HFFc6 (cell line): ENCODE results near the gene TTBK1. TPM values are rescaled to one million over a fixed set of nuclear protein-coding genes. Genes with fewer than 3 reads are reported as not detected.

ENCODE experiments used
- DNase-seq: peaks from one replicate; pipeline ENCODE4 v3.0.0-alpha.2; 2018
- H3K27ac Mint-ChIP-seq: 2 replicates; pipeline ENCODE4 v1.8.0; 2020; ENCODE audit warnings: mild to moderate bottlenecking, mixed read lengths
- H3K27me3 Mint-ChIP-seq: 2 replicates; pipeline ENCODE4 v1.8.0; 2021; ENCODE audit warnings: mild to moderate bottlenecking, moderate library complexity, mixed read lengths; ENCODE audit not compliant: insufficient read depth
- H3K36me3 Mint-ChIP-seq: 2 replicates; pipeline ENCODE4 v1.8.0; 2021; ENCODE audit warnings: low read depth, mixed read lengths
- H3K4me1 Mint-ChIP-seq: 2 replicates; pipeline ENCODE4 v1.8.0; 2020; ENCODE audit warnings: low read depth, mixed read lengths
- H3K4me3 Mint-ChIP-seq: 2 replicates; pipeline ENCODE4 v1.8.0; 2020; ENCODE audit warnings: mild to moderate bottlenecking, moderate library complexity, mixed read lengths
- H3K9me3 Mint-ChIP-seq: 2 replicates; pipeline ENCODE4 v1.8.0; 2020; ENCODE audit warnings: mild to moderate bottlenecking, mixed read lengths
- CTCF ChIP-seq: fragments of 200-600 bp; sonication (generic); IDR thresholded peaks from 2 replicates; pipeline ENCODE4 v1.5.0; 2021; ENCODE audit warnings: antibody characterized with exemption, mild to moderate bottlenecking
- total RNA-seq, 6 experiments: library from RNA; stranded (reverse); fragmentation: NEBNext Ultra II Directional; extraction: Animal tissue kit (Norgen Biotek cat#: 25700); gene quantifications; 2 replicates in 1 of 6; 3 replicates in 5 of 6; pipeline ENCODE4 v1.2.3, GENCODE V29; 2021

The TTBK1 gene
- total RNA-seq, 6 experiments from 2014 or later, result not detected

- H3K4me1 Mint-ChIP-seq, result no peaks in the 10 kb centered on the region
- no peaks in the 10 kb centered on the region for H3K36me3 Mint-ChIP-seq
- H3K9me3 Mint-ChIP-seq, result no peaks in the 10 kb centered on the region
- no peak overlapping the region for H3K27ac Mint-ChIP-seq
- H3K27me3 Mint-ChIP-seq, result peaks cover 19% of the 10 kb centered on the region
- H3K4me3 Mint-ChIP-seq, result no peak overlapping the region
- TF ChIP-seq CTCF, result no peak
- DNase-seq, result no peak
Measured at GRCh38 chr6:43293698-43294097, 50.4 kb downstream of the TTBK1 start.

DNA sequence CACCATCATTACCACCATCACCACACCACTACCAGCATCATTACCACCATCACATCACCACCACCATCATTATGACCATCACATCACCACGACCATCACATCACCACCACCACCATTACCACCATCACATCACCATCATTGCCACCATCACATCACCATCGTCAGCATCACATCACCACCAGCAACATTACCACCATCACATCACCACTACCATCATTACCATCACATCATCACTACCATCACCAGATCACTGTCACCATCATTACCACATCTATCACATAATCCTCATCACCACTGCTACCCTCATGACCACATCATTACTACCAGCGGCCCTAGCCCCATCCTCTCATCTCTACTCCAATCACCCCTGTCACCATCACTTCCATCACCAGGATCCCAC is 51.3 kb downstream of the TTBK1 start:
- Mint-ChIP-seq H3K36me3 (no peaks in the 10 kb centered on the region), H3K9me3 (no peaks in the 10 kb centered on the region), H3K27ac (no peak overlapping the region), H3K27me3 (peaks cover 23% of the 10 kb centered on the region), H3K4me3 (no peak overlapping the region), H3K4me1 (no peaks in the 10 kb centered on the region)
- no peak for DNase-seq
- TF ChIP-seq CTCF, result no peak

GRCh38 chr6:43295456-43295855 is 52.2 kb downstream of the TTBK1 start:
- H3K36me3 Mint-ChIP-seq, result no peaks in the 10 kb centered on the region
- H3K4me3 Mint-ChIP-seq, result no peak overlapping the region
- peaks cover 24% of the 10 kb centered on the region for H3K27me3 Mint-ChIP-seq
- H3K9me3 Mint-ChIP-seq, result no peaks in the 10 kb centered on the region
- no peak for DNase-seq
- TF ChIP-seq CTCF, result no peak
- H3K4me1 Mint-ChIP-seq, result peaks cover 6% of the 10 kb centered on the region; the same call in 1 of the 2 replicates
- H3K27ac Mint-ChIP-seq, result no peak overlapping the region

- TF ChIP-seq CTCF, result no peak
- Mint-ChIP-seq H3K4me1 (peaks cover 6% of the 10 kb centered on the region; the same call in 1 of the 2 replicates), H3K9me3 (no peaks in the 10 kb centered on the region), H3K4me3 (no peak overlapping the region), H3K36me3 (no peaks in the 10 kb centered on the region), H3K27me3 (peaks cover 36% of the 10 kb centered on the region), H3K27ac (no peak overlapping the region)
- no peak for DNase-seq
Measured at GRCh38 chr6:43296780-43297497, 53.7 kb downstream of the TTBK1 start.

- Mint-ChIP-seq H3K27ac (no peak within 1 kb of the TSS), H3K27me3 (peaks cover 36% of the 10 kb centered on the region), H3K9me3 (no peaks in the 10 kb centered on the region), H3K4me3 (no peak within 1 kb of the TSS), H3K36me3 (no peaks in the 10 kb centered on the region), H3K4me1 (peaks cover 6% of the 10 kb centered on the region; the same call in 1 of the 2 replicates)
- TF ChIP-seq CTCF, result no peak
- no peak for DNase-seq
Measured at GRCh38 chr6:43297644-43298564, 54.6 kb downstream of the TTBK1 start, which contains the start of gene SLC22A7. SLC22A7 (plus strand) TSS chr6:43298260; CDS start chr6:43298359, 99 bp downstream.
